ENCODE results near the gene LENG8. TPM values are rescaled to one million over a fixed set of nuclear protein-coding genes. Genes with fewer than 3 reads are reported as not detected.
A peak's percentile ranks its signal among the peaks of the same experiment; 100 is the strongest.

LENG8 gene
- total and polyA plus RNA-seq, 7 donors, result 13.6 to 286 (median 81.3) TPM

DNA sequence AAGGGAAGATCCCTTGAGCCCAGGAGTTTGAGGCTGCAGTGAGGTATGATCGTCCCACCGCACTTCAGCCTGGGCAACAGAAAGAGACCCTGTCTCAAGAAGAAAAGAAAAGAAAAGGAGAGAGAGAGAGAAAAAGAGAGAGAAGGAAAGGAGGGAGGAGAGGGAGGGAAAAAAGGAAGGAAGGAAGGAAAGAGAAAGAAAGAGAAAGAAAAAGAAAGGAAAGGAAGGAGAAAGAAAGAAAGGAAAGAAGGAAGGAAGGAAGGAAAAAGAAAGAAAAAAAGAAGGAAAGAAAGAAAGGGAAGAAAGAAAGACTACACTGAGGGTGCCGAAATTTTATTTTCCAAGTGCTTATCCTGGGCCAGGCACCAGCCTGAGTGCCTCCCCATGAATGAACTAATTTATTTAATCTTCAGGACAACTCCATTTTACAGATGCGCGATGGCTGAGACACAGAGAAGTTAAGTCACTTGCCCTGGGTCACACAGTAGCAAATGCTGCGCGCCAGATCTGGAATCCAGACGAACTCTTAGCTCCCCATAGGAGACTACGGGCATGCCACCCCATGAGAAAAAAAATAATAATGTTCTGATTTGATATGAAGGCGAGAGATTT, 21.4 kb downstream of the LENG8 start:
- WGBS, 2 donors, result 20 to 67% methylated on average over 10 of the region's 10 CpGs
- intact Hi-C loops (cut with DNase I), result no loop called here
- no peak for DNase-seq
- Histone ChIP-seq H3K36me3 (no peaks in the 10 kb centered on the region), H3K27me3 (peaks cover 11 to 44% (median 12%) of the 10 kb centered on the region in 3 donors), H3K9me3 (no peaks in the 10 kb centered on the region), H3K4me1 (peaks cover 0 to 13% (median 9%) of the 10 kb centered on the region in 4 donors), H3K4me3 (peak overlapping the region in 2 of 4 donors; percentile 45), H3K27ac (peak overlapping the region; percentile 72 to 82 (median 76))
- TF ChIP-seq POLR2A (IDR thresholded peaks at IDR 0.05), result no peak
- no peak for TF ChIP-seq POLR2AphosphoS5 (IDR thresholded peaks at IDR 0.05)
- no peak for TF ChIP-seq CTCF (IDR thresholded peaks at IDR 0.05)
- TF ChIP-seq EP300 (IDR thresholded peaks at IDR 0.05), result no peak

GRCh38 chr19:54470991-54471782, 22.2 kb downstream of the LENG8 start:
- peaks cover 11 to 44% (median 12%) of the 10 kb centered on the region in 3 donors for H3K27me3 ChIP-seq
- H3K4me1 ChIP-seq, result peaks cover 0 to 13% (median 9%) of the 10 kb centered on the region in 4 donors
- intact Hi-C loops (cut with DNase I), result no loop called here
- peak overlapping the region; percentile 72 to 82 (median 76) for H3K27ac ChIP-seq
- TF ChIP-seq POLR2AphosphoS5 (IDR thresholded peaks at IDR 0.05), result peak in 3 of 4 donors; percentile 48 to 58 (median 52)
- peak in 1 of 2 donors; percentile 7 for TF ChIP-seq POLR2A (IDR thresholded peaks at IDR 0.05)
- TF ChIP-seq EP300 (IDR thresholded peaks at IDR 0.05), result no peak
- TF ChIP-seq CTCF (IDR thresholded peaks at IDR 0.05), result no peak
- peak overlapping the region; percentile 20 to 48 (median 45) for H3K4me3 ChIP-seq
- H3K36me3 ChIP-seq, result no peaks in the 10 kb centered on the region
- peak; percentile 78 for DNase-seq
- 1 to 2% methylated on average over 60 of the region's 60 CpGs for WGBS, 2 donors
- no peaks in the 10 kb centered on the region for H3K9me3 ChIP-seq

- peak; percentile 91 for DNase-seq
- 4 to 11% methylated on average over 14 of the region's 14 CpGs for WGBS, 2 donors
- intact Hi-C loops (cut with DNase I), result no loop called here
- H3K36me3 ChIP-seq, result no peaks in the 10 kb centered on the region
- TF ChIP-seq EP300 (IDR thresholded peaks at IDR 0.05) (no peak), POLR2A (IDR thresholded peaks at IDR 0.05) (peak; percentile 49 to 80), POLR2AphosphoS5 (IDR thresholded peaks at IDR 0.05) (peak; percentile 64 to 86 (median 76))
- peaks cover 0 to 13% (median 9%) of the 10 kb centered on the region in 4 donors for H3K4me1 ChIP-seq
- H3K9me3 ChIP-seq, result no peaks in the 10 kb centered on the region
- peak within 1 kb of the TSS; percentile 68 to 77 (median 72) for H3K27ac ChIP-seq
- peaks cover 11 to 51% (median 12%) of the 10 kb centered on the region in 3 donors for H3K27me3 ChIP-seq
- H3K4me3 ChIP-seq, result peak within 1 kb of the TSS; percentile 19 to 45 (median 44)
Observed at GRCh38 chr19:54473071-54473891, 24.3 kb downstream of the LENG8 start, which contains the start of gene CDC42EP5. CDC42EP5 (minus strand) TSS chr19:54473296; CDS start chr19:54465547, 7,749 bp downstream.

DNA sequence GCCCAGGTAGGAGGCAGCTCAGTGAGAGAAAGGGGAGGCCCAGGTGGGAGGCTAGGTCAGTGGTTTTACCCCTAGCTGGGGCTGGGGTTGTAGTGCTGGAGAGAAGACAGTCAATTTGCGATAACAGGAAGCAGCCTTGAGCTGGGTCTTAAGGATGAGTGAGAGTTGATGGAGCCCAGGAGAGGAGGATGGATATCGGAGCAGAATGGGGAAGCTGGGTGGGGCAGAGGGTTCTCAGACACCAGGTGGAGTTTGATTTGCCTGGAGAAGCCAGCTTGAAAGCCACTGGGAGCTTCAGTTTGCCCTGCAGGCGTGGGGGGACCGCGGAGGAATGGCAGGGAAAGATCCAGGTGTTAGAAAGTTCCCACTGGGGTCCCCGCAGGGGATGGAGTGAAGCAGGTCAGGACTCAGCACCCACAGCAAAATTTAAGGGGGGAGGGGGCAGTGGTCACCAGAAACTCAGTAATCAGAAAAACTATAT, 24.9 kb downstream of the LENG8 start:
- peak overlapping the region; percentile 68 to 77 (median 72) for H3K27ac ChIP-seq

More for the DNA sequence above, 24.9 kb downstream of the LENG8 start:
- intact Hi-C loops (cut with DNase I), result no loop called here
- no peak for DNase-seq
- no peaks in the 10 kb centered on the region for H3K9me3 ChIP-seq
- H3K27me3 ChIP-seq, result peaks cover 11 to 56% (median 12%) of the 10 kb centered on the region in 3 donors
- peaks cover 0 to 13% (median 9%) of the 10 kb centered on the region in 4 donors for H3K4me1 ChIP-seq
- TF ChIP-seq EP300 (IDR thresholded peaks at IDR 0.05) (no peak), POLR2AphosphoS5 (IDR thresholded peaks at IDR 0.05) (no peak), CTCF (IDR thresholded peaks at IDR 0.05) (no peak), POLR2A (IDR thresholded peaks at IDR 0.05) (no peak)
- H3K4me3 ChIP-seq, result peak overlapping the region in 1 of 4 donors; percentile 44
- WGBS, 2 donors, result 43 to 64% methylated on average over 6 of the region's 6 CpGs
- H3K36me3 ChIP-seq, result no peaks in the 10 kb centered on the region
